K562 (cell line): ENCODE measurements around the gene LEPROT. TPM values are rescaled to one million over a fixed set of nuclear protein-coding genes. Genes with fewer than 3 reads are reported as not detected.

ENCODE experiments used
- ARID1B ChIP-seq: fragments of 450-650 bp; IDR thresholded peaks from 2 replicates; pipeline ENCODE4 v1.6.1; 2016; ENCODE audit warnings: antibody characterized with exemption, mild to moderate bottlenecking, inconsistent platforms
- ATF1 ChIP-seq, 2 experiments: fragments of 450-650 bp in 1 of 2; IDR thresholded peaks; 2 replicates each; pipeline ENCODE4 v1.6.1; 2016; ENCODE audit warnings: missing compliant biosample characterization in 1 of 2, missing genetic modification characterization in 1 of 2
- BRD9 ChIP-seq: fragments of 450-650 bp; IDR thresholded peaks from 2 replicates; pipeline ENCODE4 v1.6.1; 2018; ENCODE audit warnings: low read depth; ENCODE audit not compliant: partially characterized antibody
- COPS2 ChIP-seq: fragments of 450-650 bp; conservative IDR thresholded peaks from 2 replicates; pipeline ENCODE4 v1.6.1; 2016; ENCODE audit warnings: mild to moderate bottlenecking, moderate library complexity
- CTBP1 ChIP-seq: fragments of 450-650 bp; IDR thresholded peaks from 2 replicates; pipeline ENCODE4 v1.6.1; 2016; ENCODE audit warnings: borderline replicate concordance
- EP300 ChIP-seq: IDR thresholded peaks from 2 replicates; pipeline ENCODE4 v1.6.1; 2012; ENCODE audit warnings: low read length, improper control_type of control experiment
- GTF2A2 ChIP-seq: IDR thresholded peaks from 2 replicates; pipeline ENCODE4 v1.6.1; 2016; ENCODE audit warnings: mild to moderate bottlenecking, missing genetic modification characterization, missing compliant biosample characterization
- HMGXB4 ChIP-seq: sonication (generic); formaldehyde crosslinking; IDR thresholded peaks from 2 replicates; pipeline ENCODE4 v1.8.1; 2023; ENCODE audit warnings: mild to moderate bottlenecking, missing genetic modification reagents
- MAZ ChIP-seq, 2 experiments: fragments of 450-650 bp in 1 of 2; sonication (generic) in 1 of 2; formaldehyde crosslinking; IDR thresholded peaks in 1 of 2; conservative IDR thresholded peaks in 1 of 2; 2 replicates each; pipeline versions ENCODE4 v1.4.0 to v1.5.0; 2020; ENCODE audit warnings: mild to moderate bottlenecking in 1 of 2, missing genetic modification reagents in 1 of 2
- MCM5 ChIP-seq: fragments of 450-650 bp; IDR thresholded peaks from 2 replicates; pipeline ENCODE4 v1.6.1; 2016; ENCODE audit warnings: low read depth
- MTA2 ChIP-seq: fragments of 450-650 bp; IDR thresholded peaks from 2 replicates; pipeline ENCODE4 v1.6.1; 2016; ENCODE audit warnings: low read depth
- NCOR1 ChIP-seq: fragments of 450-650 bp; IDR thresholded peaks from 2 replicates; pipeline ENCODE4 v1.6.1; 2016; ENCODE audit warnings: mild to moderate bottlenecking, moderate library complexity
- POLR2AphosphoS2 ChIP-seq: IDR thresholded peaks from 2 replicates; pipeline ENCODE4 v1.6.1; 2012; ENCODE audit warnings: low read length, improper control_type of control experiment
- RFX5 ChIP-seq: IDR thresholded peaks from 2 replicates; pipeline ENCODE4 v1.6.1; 2011; ENCODE audit warnings: low read depth, mild to moderate bottlenecking, improper control_type of control experiment, low read length
- SMAD4 ChIP-seq: fragments of 250-450 bp; sonication (Bioruptor Pico); conservative IDR thresholded peaks from 2 replicates; pipeline ENCODE4 v1.8.0; 2021; ENCODE audit warnings: inconsistent platforms, mild to moderate bottlenecking, moderate library complexity
- SMARCA4 ChIP-seq: fragments of 450-650 bp; IDR thresholded peaks from 2 replicates; pipeline ENCODE4 v1.6.1; 2016
- SNAPC5 ChIP-seq: fragments of 250-450 bp; sonication (Bioruptor Pico); IDR thresholded peaks from 2 replicates; pipeline ENCODE4 v1.8.0; 2021; ENCODE audit warnings: moderate library complexity, mild to moderate bottlenecking, inconsistent platforms
- SOX6 ChIP-seq: fragments of 450-650 bp; IDR thresholded peaks from 2 replicates; pipeline ENCODE4 v1.6.1; 2014; ENCODE audit warnings: mild to moderate bottlenecking
- TBP ChIP-seq: optimal IDR thresholded peaks from 2 replicates; pipeline ENCODE3; 2011; ENCODE audit warnings: low read depth, low read length, improper control_type of control experiment
- TEAD4 ChIP-seq, 2 experiments: sonication (generic) in 1 of 2; formaldehyde crosslinking in 1 of 2; IDR thresholded peaks; 2 replicates each; pipeline versions ENCODE4 v1.6.1 to v1.8.0; 2012 to 2022; ENCODE audit warnings: borderline replicate concordance in 1 of 2, inconsistent platforms in 1 of 2, low read length in 1 of 2, mild to moderate bottlenecking in 1 of 2, missing genetic modification reagents in 1 of 2
- ZNF124 ChIP-seq: sonication (generic); formaldehyde crosslinking; IDR thresholded peaks from 2 replicates; pipeline ENCODE4 v1.8.1; 2022; ENCODE audit warnings: missing genetic modification reagents
- ZNF431 ChIP-seq: sonication (generic); formaldehyde crosslinking; IDR thresholded peaks from 2 replicates; pipeline ENCODE4 v1.8.0; 2022; ENCODE audit warnings: mild to moderate bottlenecking, missing genetic modification reagents
- ZNF785 ChIP-seq: fragments of 250-450 bp; sonication (Bioruptor Pico); IDR thresholded peaks from 2 replicates; pipeline ENCODE4 v1.4.0; 2020; ENCODE audit warnings: mild to moderate bottlenecking
- ZSCAN29 ChIP-seq: fragments of 450-650 bp; IDR thresholded peaks from 2 replicates; pipeline ENCODE4 v1.6.1; 2017
- polyA plus RNA-seq, 8 experiments: library from polyadenylated mRNA; depleted of rRNA in 4 of 8; stranded (reverse) in 5 of 8; unstranded in 3 of 8; fragments of >200 nt; fragmentation: Nextera tagmentation in 2 of 8; fragmentation: Illumina TruSeq in 1 of 8; extraction: Ambion mirVana in 2 of 8; extraction: Trizol in 1 of 8; gene quantifications; 2 replicates each; pipeline versions ENCODE4 v1.2.1 to v1.2.3, GENCODE V29; 2011 to 2014; ENCODE audit warnings: inconsistent platforms in 1 of 8, missing spikeins in 1 of 8
- total RNA-seq, 7 experiments: library from RNA; depleted of rRNA in 6 of 7; stranded (reverse); fragments of >200 nt in 6 of 7; fragmentation: Illumina TruSeq in 2 of 7; extraction: Trizol in 2 of 7; gene quantifications; 2 replicates each; pipeline versions ENCODE4 v1.2.1 to v1.2.3, GENCODE V29; 2011 to 2021; ENCODE audit warnings: low replicate concordance in 1 of 7
- TF ChIP-seq, protein P1 (sequence below): fragments of 250-450 bp; sonication (Bioruptor Pico); IDR thresholded peaks from 2 replicates; pipeline ENCODE4 v1.5.1; 2021; ENCODE audit warnings: mild to moderate bottlenecking
- TF ChIP-seq, protein P2 (sequence below), 2 experiments: fragments of 450-650 bp in 1 of 2; sonication (generic) in 1 of 2; formaldehyde crosslinking in 1 of 2; IDR thresholded peaks in 1 of 2; conservative IDR thresholded peaks in 1 of 2; 2 replicates each; pipeline versions ENCODE4 v1.6.1 to v1.8.1; 2016 to 2023; ENCODE audit warnings: mild to moderate bottlenecking in 2 of 2, moderate library complexity in 2 of 2, inconsistent platforms in 1 of 2, missing genetic modification reagents in 1 of 2

Gene LEPROT
- total and polyA plus RNA-seq, 9 of the 15 experiments (the other 6 are each of a cell fraction or from before 2014, with no cell fraction given): 28.1 to 97.5 (median 45.8) TPM

DNA sequence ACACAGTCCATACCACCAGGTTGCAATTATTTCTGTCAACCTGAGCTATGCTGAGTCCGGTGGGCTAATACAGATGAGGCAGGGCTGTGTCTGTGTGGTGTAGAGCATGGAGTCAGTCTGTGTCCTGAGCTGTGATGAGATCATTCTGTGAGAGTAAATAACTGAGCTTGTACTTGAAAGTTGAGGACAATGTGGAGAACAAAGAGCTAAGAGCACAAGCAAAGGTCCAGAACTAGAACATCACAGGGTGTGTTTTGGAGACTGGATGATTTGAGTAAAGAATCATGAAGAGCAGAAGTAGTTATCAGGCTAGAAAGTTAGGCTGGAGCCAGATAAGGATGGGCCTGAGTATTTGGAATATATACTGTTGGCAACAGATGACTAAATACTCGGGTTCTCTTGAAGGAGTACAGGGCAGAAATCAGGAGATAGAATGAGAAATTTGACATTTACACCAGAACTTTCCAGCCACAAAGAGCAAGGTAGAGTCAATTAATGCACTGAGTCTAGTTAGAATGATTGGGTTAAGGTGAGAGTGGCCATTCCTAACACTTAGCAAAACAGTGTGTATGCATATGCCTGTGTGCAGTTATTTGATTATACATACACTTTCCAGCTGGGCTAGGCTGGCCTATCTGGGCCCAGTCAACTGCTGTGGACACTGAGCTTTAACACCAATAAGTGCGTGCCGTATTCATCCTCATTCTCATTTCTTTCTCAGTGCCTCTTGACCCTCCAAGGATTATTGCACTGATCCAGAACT, 48.8 kb downstream of the LEPROT start (continued):
- TF ChIP-seq TEAD4 (IDR thresholded peaks at IDR 0.05; ENCODE audit: low read length) (peak; percentile 44; the same call in 1 of the 2 replicates), TEAD4 (CRISPR knock-in tag; IDR thresholded peaks at IDR 0.05; ENCODE audit: borderline replicate concordance) (no peak), MTA2 (0 out of 2 replicates have a peak, but pooled peaks have one; percentile 47), ZNF785 (CRISPR knock-in tag) (no peak), ZNF431 (CRISPR knock-in tag) (no peak), ZSCAN29 (0 out of 2 replicates have a peak, but pooled peaks have one; percentile 21), MCM5 (no peak), SMAD4 (CRISPR knock-in tag) (0 out of 2 replicates have a peak, but pooled peaks have one; percentile 43), ARID1B (peak; percentile 76), SNAPC5 (no peak), ATF1 (CRISPR knock-in tag; IDR thresholded peaks at IDR 0.05) (no peak), ATF1 (tag; IDR thresholded peaks at IDR 0.05) (peak; percentile 24; the same call in 1 of the 2 replicates), SOX6 (peak; percentile 67; the same call in 1 of the 2 replicates), MAZ (CRISPR knock-in tag; conservative IDR thresholded peaks at IDR 0.05 in 1 of 2, IDR thresholded peaks at IDR 0.05 in 1 of 2) (0 out of 4 replicates have a peak, but pooled peaks of 1 of the 2 experiments have one; percentile 15), EP300 (no peak), HMGXB4 (CRISPR knock-in tag) (no peak), ZNF124 (no peak), TBP (peak; percentile 24), RFX5 (peak; percentile 89), NCOR1 (peak; percentile 66), POLR2AphosphoS2 (no peak), GTF2A2 (tag) (no peak), COPS2 (no peak), CTBP1 (0 out of 2 replicates have a peak, but pooled peaks have one; percentile 10), BRD9 (peak; percentile 38), SMARCA4 (peak; percentile 48; the same call in 1 of the 2 replicates)
- TF ChIP-seq, protein P1, sequence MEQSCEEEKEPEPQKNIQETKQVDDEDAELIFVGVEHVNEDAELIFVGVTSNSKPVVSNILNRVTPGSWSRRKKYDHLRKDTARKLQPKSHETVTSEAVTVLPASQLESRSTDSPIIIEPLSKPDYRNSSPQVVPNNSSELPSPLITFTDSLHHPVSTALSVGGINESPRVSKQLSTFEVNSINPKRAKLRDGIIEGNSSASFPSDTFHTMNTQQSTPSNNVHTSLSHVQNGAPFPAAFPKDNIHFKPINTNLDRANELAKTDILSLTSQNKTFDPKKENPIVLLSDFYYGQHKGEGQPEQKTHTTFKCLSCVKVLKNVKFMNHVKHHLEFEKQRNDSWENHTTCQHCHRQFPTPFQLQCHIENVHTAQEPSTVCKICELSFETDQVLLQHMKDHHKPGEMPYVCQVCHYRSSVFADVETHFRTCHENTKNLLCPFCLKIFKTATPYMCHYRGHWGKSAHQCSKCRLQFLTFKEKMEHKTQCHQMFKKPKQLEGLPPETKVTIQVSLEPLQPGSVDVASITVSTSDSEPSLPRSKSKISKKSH (CRISPR knock-in tag): no peak
- TF ChIP-seq, protein P2, sequence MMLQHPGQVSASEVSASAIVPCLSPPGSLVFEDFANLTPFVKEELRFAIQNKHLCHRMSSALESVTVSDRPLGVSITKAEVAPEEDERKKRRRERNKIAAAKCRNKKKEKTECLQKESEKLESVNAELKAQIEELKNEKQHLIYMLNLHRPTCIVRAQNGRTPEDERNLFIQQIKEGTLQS (IDR thresholded peaks at IDR 0.05): peak; percentile 55
- TF ChIP-seq, protein P2 (CRISPR knock-in tag; conservative IDR thresholded peaks at IDR 0.05): no peak
